Stimulated activated naive CD8-positive, alpha-beta T cell treated with anti-CD3 and anti-CD28 coated beads, Interleukin-15, Interleukin-2, amounts not matched to agents 100 ng/mL and 50 ng/mL, for 24 hours (primary cell): ENCODE measurements around the gene SYTL1.
"Not testable (repeated sequence)": the region's sequence is repeated elsewhere in the genome, so short reads cannot be mapped to it uniquely, and the experiment has no call there.

Experiments
- H3K27ac Mint-ChIP-seq: one replicate; pipeline ENCODE4 v1.8.0; 2021; ENCODE audit warnings: mild to moderate bottlenecking, mixed read lengths
- H3K27me3 Mint-ChIP-seq: one replicate; pipeline ENCODE4 v1.8.0; 2021; ENCODE audit warnings: mixed read lengths
- H3K36me3 Mint-ChIP-seq: one replicate; pipeline ENCODE4 v1.8.0; 2021; ENCODE audit warnings: low read depth, mixed read lengths
- H3K4me1 Mint-ChIP-seq: one replicate; pipeline ENCODE4 v1.8.0; 2021; ENCODE audit warnings: low read depth, mixed read lengths
- H3K4me3 Mint-ChIP-seq: one replicate; pipeline ENCODE4 v1.8.0; 2021; ENCODE audit warnings: mild to moderate bottlenecking, mixed read lengths
- H3K9me3 Mint-ChIP-seq: one replicate; pipeline ENCODE4 v1.8.0; 2021; ENCODE audit warnings: mixed read lengths

The SYTL1 gene

GRCh38 chr1:27377760-27378495, 36.1 kb downstream of the SYTL1 start:
- Mint-ChIP-seq H3K27ac (no peak overlapping the region), H3K4me1 (no peaks in the 10 kb centered on the region), H3K4me3 (no peak overlapping the region), H3K27me3 (peaks cover 5% of the 10 kb centered on the region), H3K9me3 (no peaks in the 10 kb centered on the region), H3K36me3 (no peaks in the 10 kb centered on the region)

- H3K27me3 Mint-ChIP-seq: peaks cover 5% of the 10 kb centered on the region
- no peak overlapping the region for H3K4me3 Mint-ChIP-seq
- no peak overlapping the region for H3K27ac Mint-ChIP-seq
- no peaks in the 10 kb centered on the region for H3K9me3 Mint-ChIP-seq
- no peaks in the 10 kb centered on the region for H3K4me1 Mint-ChIP-seq
- no peaks in the 10 kb centered on the region for H3K36me3 Mint-ChIP-seq
Observed at GRCh38 chr1:27379564-27380122, 37.8 kb downstream of the SYTL1 start.

- no peaks in the 10 kb centered on the region for H3K9me3 Mint-ChIP-seq
- no peaks in the 10 kb centered on the region for H3K4me1 Mint-ChIP-seq
- no peak overlapping the region for H3K4me3 Mint-ChIP-seq
- no peak overlapping the region for H3K27ac Mint-ChIP-seq
- peaks cover 5% of the 10 kb centered on the region for H3K27me3 Mint-ChIP-seq
- no peaks in the 10 kb centered on the region for H3K36me3 Mint-ChIP-seq
Observed at GRCh38 chr1:27380224-27380623, 38.4 kb downstream of the SYTL1 start.

GRCh38 chr1:27380766-27381733, 39.2 kb downstream of the SYTL1 start:
- Mint-ChIP-seq H3K4me3 (no peak overlapping the region), H3K4me1 (no peaks in the 10 kb centered on the region), H3K27ac (no peak overlapping the region), H3K36me3 (no peaks in the 10 kb centered on the region), H3K27me3 (peaks cover 5% of the 10 kb centered on the region), H3K9me3 (no peaks in the 10 kb centered on the region)

- H3K27me3 Mint-ChIP-seq: peaks cover 5% of the 10 kb centered on the region
- no peak overlapping the region for H3K4me3 Mint-ChIP-seq
- no peak overlapping the region for H3K27ac Mint-ChIP-seq
- no peaks in the 10 kb centered on the region for H3K4me1 Mint-ChIP-seq
- no peaks in the 10 kb centered on the region for H3K36me3 Mint-ChIP-seq
- no peaks in the 10 kb centered on the region for H3K9me3 Mint-ChIP-seq
Observed at GRCh38 chr1:27381969-27382762, 40.3 kb downstream of the SYTL1 start.

- peaks cover 5% of the 10 kb centered on the region for H3K27me3 Mint-ChIP-seq
- H3K27ac Mint-ChIP-seq: no peak within 1 kb of the TSS
- no peaks in the 10 kb centered on the region for H3K9me3 Mint-ChIP-seq
- no peak within 1 kb of the TSS for H3K4me3 Mint-ChIP-seq
- no peaks in the 10 kb centered on the region for H3K4me1 Mint-ChIP-seq
- no peaks in the 10 kb centered on the region for H3K36me3 Mint-ChIP-seq
Observed at GRCh38 chr1:27383039-27383605, 41.3 kb downstream of the SYTL1 start, which contains the start of gene CD164L2. Gene CD164L2, minus strand, starts transcription at chr1:27383333. Its CDS starts 94 bp downstream, at chr1:27383239.

- peaks cover 5% of the 10 kb centered on the region for H3K27me3 Mint-ChIP-seq
- H3K9me3 Mint-ChIP-seq: no peaks in the 10 kb centered on the region
- H3K36me3 Mint-ChIP-seq: no peaks in the 10 kb centered on the region
- no peak overlapping the region for H3K27ac Mint-ChIP-seq
- H3K4me3 Mint-ChIP-seq: no peak overlapping the region
- no peaks in the 10 kb centered on the region for H3K4me1 Mint-ChIP-seq
Observed at GRCh38 chr1:27383661-27384060, 41.8 kb downstream of the SYTL1 start.

- H3K4me1 Mint-ChIP-seq, H3K27me3 Mint-ChIP-seq, H3K27ac Mint-ChIP-seq, H3K36me3 Mint-ChIP-seq, H3K9me3 Mint-ChIP-seq, H3K4me3 Mint-ChIP-seq: not testable (repeated sequence)
Observed at GRCh38 chr1:27384797-27385196, 43.0 kb downstream of the SYTL1 start.

- peaks cover 9% of the 10 kb centered on the region for H3K4me1 Mint-ChIP-seq
- no peaks in the 10 kb centered on the region for H3K27me3 Mint-ChIP-seq
- no peaks in the 10 kb centered on the region for H3K9me3 Mint-ChIP-seq
- H3K27ac Mint-ChIP-seq: peak overlapping the region; percentile 40
- no peak overlapping the region for H3K4me3 Mint-ChIP-seq
- H3K36me3 Mint-ChIP-seq: no peaks in the 10 kb centered on the region
Observed at GRCh38 chr1:27388337-27389005, 46.6 kb downstream of the SYTL1 start.

- peak overlapping the region; percentile 85 for H3K4me3 Mint-ChIP-seq
- H3K4me1 Mint-ChIP-seq: peaks cover 17% of the 10 kb centered on the region
- H3K9me3 Mint-ChIP-seq: no peaks in the 10 kb centered on the region
- H3K27me3 Mint-ChIP-seq: no peaks in the 10 kb centered on the region
- H3K27ac Mint-ChIP-seq: peak overlapping the region; percentile 96
- no peaks in the 10 kb centered on the region for H3K36me3 Mint-ChIP-seq
Observed at GRCh38 chr1:27391511-27392095, 49.8 kb downstream of the SYTL1 start.

- H3K4me3 Mint-ChIP-seq: peak within 1 kb of the TSS; percentile 85
- peak within 1 kb of the TSS; percentile 96 for H3K27ac Mint-ChIP-seq
- H3K36me3 Mint-ChIP-seq: no peaks in the 10 kb centered on the region
- no peaks in the 10 kb centered on the region for H3K9me3 Mint-ChIP-seq
- peaks cover 17% of the 10 kb centered on the region for H3K4me1 Mint-ChIP-seq
- no peaks in the 10 kb centered on the region for H3K27me3 Mint-ChIP-seq
Observed at GRCh38 chr1:27392096-27392777, 50.4 kb downstream of the SYTL1 start, which contains the start of gene GPR3. Gene GPR3, plus strand, starts transcription at chr1:27392622. Its CDS starts 1,177 bp downstream, at chr1:27393799.

GRCh38 chr1:27392778-27393635, 51.2 kb downstream of the SYTL1 start:
- H3K4me1 Mint-ChIP-seq: peaks cover 17% of the 10 kb centered on the region
- peak overlapping the region; percentile 82 for H3K4me3 Mint-ChIP-seq
- H3K9me3 Mint-ChIP-seq: no peaks in the 10 kb centered on the region
- no peaks in the 10 kb centered on the region for H3K36me3 Mint-ChIP-seq
- H3K27ac Mint-ChIP-seq: peak overlapping the region; percentile 38
- H3K27me3 Mint-ChIP-seq: no peaks in the 10 kb centered on the region
